ENCODE results near the gene BCAS3. TPM values are rescaled to one million over a fixed set of nuclear protein-coding genes. Genes with fewer than 3 reads are reported as not detected.
"Not testable (repeated sequence)": the region's sequence is repeated elsewhere in the genome, so short reads cannot be mapped to it uniquely, and the experiment has no call there.

The BCAS3 gene
- total RNA-seq, 4 donors from 2014 or later = 20.7 to 76.3 (median 39.8) TPM

DNA sequence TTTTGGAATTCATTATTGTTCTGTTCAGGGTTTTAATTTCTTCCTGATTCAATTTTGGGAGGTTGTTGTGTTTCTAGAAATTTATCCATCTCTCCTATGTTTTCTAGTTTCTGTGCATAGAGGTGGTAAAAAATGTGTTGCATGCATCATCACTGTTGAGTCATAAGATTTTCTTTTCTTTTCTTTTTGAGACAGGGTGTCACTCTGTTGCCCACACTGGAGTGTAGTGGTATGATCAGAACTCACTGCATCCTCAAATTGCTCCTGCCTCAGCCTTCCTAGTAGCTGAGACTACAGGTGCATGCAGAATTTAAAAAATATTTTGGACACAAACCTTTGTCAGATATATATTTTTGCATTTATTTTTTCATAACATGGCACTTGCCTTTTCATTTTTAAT lies 184.8 kb downstream of the BCAS3 start:
- no peak for DNase-seq
- Histone ChIP-seq H3K9me3 (no peaks in the 10 kb centered on the region), H3K4me1 (no peaks in the 10 kb centered on the region), H3K36me3 (no peaks in the 10 kb centered on the region), H3K4me3 (no peak overlapping the region), H3K27ac (no peak overlapping the region), H3K27me3 (no peaks in the 10 kb centered on the region)
- TF ChIP-seq EP300 (IDR thresholded peaks at IDR 0.05; ENCODE audit: low read depth) = no peak
- TF ChIP-seq, protein P1, sequence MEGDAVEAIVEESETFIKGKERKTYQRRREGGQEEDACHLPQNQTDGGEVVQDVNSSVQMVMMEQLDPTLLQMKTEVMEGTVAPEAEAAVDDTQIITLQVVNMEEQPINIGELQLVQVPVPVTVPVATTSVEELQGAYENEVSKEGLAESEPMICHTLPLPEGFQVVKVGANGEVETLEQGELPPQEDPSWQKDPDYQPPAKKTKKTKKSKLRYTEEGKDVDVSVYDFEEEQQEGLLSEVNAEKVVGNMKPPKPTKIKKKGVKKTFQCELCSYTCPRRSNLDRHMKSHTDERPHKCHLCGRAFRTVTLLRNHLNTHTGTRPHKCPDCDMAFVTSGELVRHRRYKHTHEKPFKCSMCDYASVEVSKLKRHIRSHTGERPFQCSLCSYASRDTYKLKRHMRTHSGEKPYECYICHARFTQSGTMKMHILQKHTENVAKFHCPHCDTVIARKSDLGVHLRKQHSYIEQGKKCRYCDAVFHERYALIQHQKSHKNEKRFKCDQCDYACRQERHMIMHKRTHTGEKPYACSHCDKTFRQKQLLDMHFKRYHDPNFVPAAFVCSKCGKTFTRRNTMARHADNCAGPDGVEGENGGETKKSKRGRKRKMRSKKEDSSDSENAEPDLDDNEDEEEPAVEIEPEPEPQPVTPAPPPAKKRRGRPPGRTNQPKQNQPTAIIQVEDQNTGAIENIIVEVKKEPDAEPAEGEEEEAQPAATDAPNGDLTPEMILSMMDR (IDR thresholded peaks at IDR 0.05) = no peak
- TF ChIP-seq POLR2A (IDR thresholded peaks at IDR 0.05) = no peak
- no peak for TF ChIP-seq POLR2AphosphoS5 (IDR thresholded peaks at IDR 0.05)
- intact Hi-C loops (cut with DNase I; ENCODE audit: low total_unique reads) = no loop called here
- in situ Hi-C loops (cut with MboI; ENCODE audit: low pct_ligation_motif_present in 1 of 4, low pct_unique_long_range_greater_than_20kb in 1 of 4, low sequenced_read_pairs in 3 of 4) = no loop called here

DNA sequence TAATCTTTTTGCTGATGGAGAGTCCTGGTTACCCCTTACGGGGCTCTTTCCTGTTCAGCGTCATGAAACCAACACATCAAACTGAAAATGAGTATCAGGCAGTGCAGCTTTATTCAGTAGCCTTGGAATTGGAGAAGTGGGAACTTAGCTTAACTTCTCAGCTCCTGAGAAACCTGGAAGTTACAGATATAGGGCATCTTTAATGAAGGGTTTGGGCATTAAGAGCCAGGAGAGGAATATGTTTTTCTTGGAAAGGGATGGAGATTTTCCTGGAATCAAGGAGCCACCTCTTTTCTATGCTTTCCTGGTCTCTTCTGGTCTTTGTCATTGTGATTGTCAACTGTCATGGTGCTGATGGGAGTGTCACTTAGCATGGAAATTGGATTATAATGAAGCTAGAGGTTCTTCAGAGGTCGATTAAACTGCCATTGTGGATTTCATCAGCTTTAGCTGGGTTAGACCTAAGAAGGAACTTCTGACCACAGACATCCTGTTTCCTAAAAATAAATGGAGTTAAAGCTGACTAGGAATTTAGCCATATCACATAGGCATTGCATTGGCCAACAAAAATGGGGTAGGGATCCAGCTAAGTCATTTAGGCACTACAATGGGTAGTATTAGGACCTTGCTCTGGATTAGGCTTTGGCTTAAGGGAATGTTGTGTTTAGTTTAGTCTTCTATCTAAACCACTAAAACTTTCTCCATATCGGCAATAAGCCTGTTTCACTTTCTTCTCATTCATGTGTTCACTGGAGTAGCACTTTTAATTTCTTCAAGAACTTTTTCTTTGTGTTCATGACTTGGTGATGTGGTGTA lies 186.4 kb downstream of the BCAS3 start:
- intact Hi-C loops (cut with DNase I; ENCODE audit: low total_unique reads) = no loop called here
- Histone ChIP-seq H3K27ac (no peak overlapping the region), H3K9me3 (no peaks in the 10 kb centered on the region), H3K4me1 (no peaks in the 10 kb centered on the region), H3K27me3 (no peaks in the 10 kb centered on the region), H3K36me3 (no peaks in the 10 kb centered on the region), H3K4me3 (no peak overlapping the region)
- DNase-seq = no peak
- in situ Hi-C loops (cut with MboI; ENCODE audit: low pct_ligation_motif_present in 1 of 4, low pct_unique_long_range_greater_than_20kb in 1 of 4, low sequenced_read_pairs in 3 of 4) = no loop called here
- TF ChIP-seq, protein P1 (IDR thresholded peaks at IDR 0.05) = no peak
- TF ChIP-seq POLR2A (IDR thresholded peaks at IDR 0.05) (no peak), POLR2AphosphoS5 (IDR thresholded peaks at IDR 0.05) (no peak), EP300 (IDR thresholded peaks at IDR 0.05; ENCODE audit: low read depth) (no peak)
- WGBS, 2 donors (ENCODE audit: low coverage in 1 of 2) = 66 to 76% methylated on average over 2 to 4 of the region's 4 CpGs

DNA sequence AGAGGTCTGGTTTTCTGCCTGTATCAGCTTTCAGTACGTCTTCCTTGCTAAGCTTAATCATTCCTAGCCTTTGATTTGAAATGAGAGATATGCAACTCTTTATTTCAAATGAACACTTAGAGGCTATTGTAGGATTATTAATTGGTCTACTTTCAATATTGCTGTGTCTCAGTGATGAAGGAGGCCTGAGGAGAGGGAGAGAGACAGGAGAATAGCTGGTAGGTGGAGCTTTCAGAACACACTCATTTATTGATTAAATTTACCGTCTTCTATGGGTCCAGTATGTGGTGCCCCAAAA lies 187.0 kb downstream of the BCAS3 start:
- Histone ChIP-seq H3K36me3 (no peaks in the 10 kb centered on the region), H3K4me3 (no peak overlapping the region), H3K4me1 (no peaks in the 10 kb centered on the region), H3K9me3 (no peaks in the 10 kb centered on the region), H3K27ac (no peak overlapping the region), H3K27me3 (no peaks in the 10 kb centered on the region)
- DNase-seq = no peak
- TF ChIP-seq POLR2A (IDR thresholded peaks at IDR 0.05) = no peak
- TF ChIP-seq EP300 (IDR thresholded peaks at IDR 0.05; ENCODE audit: low read depth) = no peak
- TF ChIP-seq, protein P1 (IDR thresholded peaks at IDR 0.05) = no peak
- no peak for TF ChIP-seq POLR2AphosphoS5 (IDR thresholded peaks at IDR 0.05)
- 63 to 73% methylated on average over 2 of the region's 2 CpGs for WGBS, 2 donors (ENCODE audit: low coverage in 1 of 2)
- in situ Hi-C loops (cut with MboI; ENCODE audit: low pct_ligation_motif_present in 1 of 4, low pct_unique_long_range_greater_than_20kb in 1 of 4, low sequenced_read_pairs in 3 of 4) (no loop called here), intact Hi-C loops (cut with DNase I; ENCODE audit: low total_unique reads) (no loop called here)

DNA sequence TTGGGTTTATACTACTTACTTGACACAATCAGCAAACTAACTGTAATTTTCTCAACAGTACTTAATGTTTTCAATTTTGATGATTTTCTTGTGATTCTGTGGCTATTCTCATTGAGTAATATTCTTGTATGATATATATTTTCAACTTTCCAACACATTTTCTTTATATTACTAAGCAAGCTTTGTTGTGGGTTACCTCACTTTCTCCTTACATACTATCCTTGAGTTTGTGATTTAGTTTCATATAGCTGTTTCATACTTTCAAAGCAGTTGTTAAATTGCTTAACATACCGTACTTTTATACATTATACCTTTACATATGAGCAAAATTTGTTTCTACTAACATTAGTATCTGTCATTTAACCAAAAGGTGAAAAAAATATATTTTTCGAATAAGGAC lies 197.1 kb downstream of the BCAS3 start:
- 81 to 93% methylated on average over 2 of the region's 2 CpGs for WGBS, 2 donors (ENCODE audit: low coverage in 1 of 2)
- in situ Hi-C loops (cut with MboI; ENCODE audit: low pct_ligation_motif_present in 1 of 4, low pct_unique_long_range_greater_than_20kb in 1 of 4, low sequenced_read_pairs in 3 of 4) (no loop called here), intact Hi-C loops (cut with DNase I; ENCODE audit: low total_unique reads) (no loop called here)
- H3K4me1 ChIP-seq = no peaks in the 10 kb centered on the region
- DNase-seq = no peak
- no peaks in the 10 kb centered on the region for H3K36me3 ChIP-seq
- H3K27me3 ChIP-seq = no peaks in the 10 kb centered on the region
- no peak overlapping the region for H3K4me3 ChIP-seq
- no peaks in the 10 kb centered on the region for H3K9me3 ChIP-seq
- no peak overlapping the region for H3K27ac ChIP-seq
- no peak for TF ChIP-seq EP300 (IDR thresholded peaks at IDR 0.05; ENCODE audit: low read depth)
- TF ChIP-seq, protein P1 (IDR thresholded peaks at IDR 0.05) = no peak
- TF ChIP-seq POLR2AphosphoS5 (IDR thresholded peaks at IDR 0.05) = no peak

DNA sequence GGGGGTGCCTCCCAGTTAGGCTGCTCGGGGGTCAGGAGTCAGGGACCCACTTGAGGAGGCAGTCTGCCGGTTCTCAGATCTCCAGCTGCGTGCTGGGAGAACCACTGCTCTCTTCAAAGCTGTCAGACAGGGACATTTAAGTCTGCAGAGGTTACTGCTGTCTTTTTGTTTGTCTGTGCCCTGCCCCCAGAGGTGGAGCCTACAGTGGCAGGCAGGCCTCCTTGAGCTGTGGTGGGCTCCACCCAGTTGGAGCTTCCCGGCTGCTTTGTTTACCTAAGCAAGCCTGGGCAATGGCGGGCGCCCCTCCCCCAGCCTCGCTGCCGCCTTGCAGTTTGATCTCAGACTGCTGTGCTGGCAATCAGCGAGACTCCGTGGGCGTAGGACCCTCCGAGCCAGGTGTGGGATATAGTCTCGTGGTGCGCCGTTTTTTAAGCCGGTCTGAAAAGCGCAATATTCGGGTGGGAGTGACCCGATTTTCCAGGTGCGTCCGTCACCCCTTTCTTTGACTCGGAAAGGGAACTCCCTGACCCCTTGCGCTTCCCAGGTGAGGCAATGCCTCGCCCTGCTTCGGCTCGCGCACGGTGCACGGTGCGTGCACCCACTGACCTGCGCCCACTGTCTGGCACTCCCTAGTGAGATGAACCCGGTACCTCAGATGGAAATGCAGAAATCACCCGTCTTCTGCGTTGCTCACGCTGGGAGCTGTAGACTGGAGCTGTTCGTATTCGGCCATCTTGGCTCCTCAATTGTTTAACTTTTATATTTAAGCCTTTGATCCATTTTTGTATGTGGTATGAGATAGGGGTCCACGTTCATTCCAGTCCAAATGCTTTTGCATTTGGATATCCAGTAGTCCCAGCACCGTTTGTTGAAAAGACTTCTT lies 209.3 kb downstream of the BCAS3 start:
- peak overlapping the region in 2 of 4 donors; percentile 42 to 59 for H3K27ac ChIP-seq
- not testable (repeated sequence) for H3K27me3 ChIP-seq

More for the DNA sequence above, 209.3 kb downstream of the BCAS3 start:
- DNase-seq = peak; percentile 25
- H3K36me3 ChIP-seq; intact Hi-C loops (cut with DNase I; ENCODE audit: low total_unique reads); in situ Hi-C loops (cut with MboI; ENCODE audit: low pct_ligation_motif_present in 1 of 4, low pct_unique_long_range_greater_than_20kb in 1 of 4, low sequenced_read_pairs in 3 of 4); H3K4me1 ChIP-seq; H3K9me3 ChIP-seq: not testable (repeated sequence)
- 64 to 66% methylated on average over 3 to 17 of the region's 39 CpGs for WGBS, 2 donors (ENCODE audit: low coverage in 1 of 2)
- peak overlapping the region in 3 of 4 donors; percentile 20 to 31 (median 24) for H3K4me3 ChIP-seq

Measured in transverse colon (tissue), 4 donors.